GM12801 (cell line): ENCODE results near the gene SUSD3.

Experiments used
- CTCF ChIP-seq: IDR thresholded peaks from one replicate; pipeline ENCODE4 v1.5.1; 2011; ENCODE audit warnings: control low read depth; ENCODE audit not compliant: insufficient read length; ENCODE audit errors: extremely low read depth

SUSD3 gene

DNA sequence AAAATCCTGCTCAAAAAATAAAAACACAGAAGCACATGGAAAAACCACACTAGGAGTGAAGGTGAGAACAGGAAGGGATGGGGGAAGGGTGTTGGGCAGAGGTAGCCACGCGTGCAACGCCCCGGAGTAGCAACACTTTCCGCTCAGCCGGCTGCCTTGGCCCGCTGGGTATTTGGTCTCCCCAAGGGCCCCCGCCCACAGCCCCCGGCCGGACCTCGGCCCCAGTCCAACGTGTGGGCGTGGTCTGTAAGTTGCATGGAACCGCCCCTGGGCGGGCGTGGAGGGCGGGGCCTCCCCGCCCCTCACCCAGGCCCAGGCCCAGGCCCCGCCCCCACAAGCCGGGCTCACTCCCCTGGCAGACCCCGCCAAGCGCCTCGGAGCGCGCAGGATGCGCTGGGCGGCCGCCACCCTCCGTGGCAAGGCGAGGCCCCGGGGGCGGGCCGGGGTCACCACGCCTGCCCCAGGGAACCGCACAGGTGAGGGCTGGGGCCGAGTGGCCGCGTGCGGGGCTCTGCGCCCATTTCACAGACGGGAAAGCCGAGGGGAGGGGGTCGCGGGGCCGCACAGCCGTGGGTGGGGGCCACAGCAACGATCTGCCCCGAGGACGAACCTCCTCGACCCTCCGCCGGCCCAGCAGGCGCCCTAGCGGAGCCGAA is at the start of gene SUSD3:
TSS of gene SUSD3 (plus strand) at position 347 of the 656 bp plus-strand sequence. CDS start at position 389, 42 bp downstream.
- TF ChIP-seq CTCF: no peak

- no peak for TF ChIP-seq CTCF
Observed at GRCh38 chr9:93009337-93010015, 49.0 kb upstream of the SUSD3 start.

DNA sequence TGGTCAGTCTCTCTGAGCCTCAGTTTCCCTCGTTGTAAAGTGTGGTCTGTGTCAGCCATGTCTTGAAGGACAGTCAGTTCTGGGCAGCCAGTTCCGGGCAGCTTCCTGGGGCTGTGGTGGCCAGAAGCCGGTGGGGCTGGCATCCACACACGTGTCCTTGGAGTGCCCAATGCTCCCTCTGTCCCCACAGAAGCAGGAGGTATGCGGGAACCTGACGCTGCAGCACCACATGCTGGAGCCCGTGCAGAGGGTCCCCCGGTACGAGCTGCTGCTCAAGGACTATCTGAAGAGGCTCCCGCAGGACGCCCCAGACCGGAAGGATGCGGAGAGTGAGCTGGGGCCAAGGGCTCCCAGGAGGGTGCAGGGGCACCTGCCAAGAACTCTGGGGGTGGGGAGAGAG is 48.4 kb upstream of the SUSD3 start:
- no peak for TF ChIP-seq CTCF

DNA sequence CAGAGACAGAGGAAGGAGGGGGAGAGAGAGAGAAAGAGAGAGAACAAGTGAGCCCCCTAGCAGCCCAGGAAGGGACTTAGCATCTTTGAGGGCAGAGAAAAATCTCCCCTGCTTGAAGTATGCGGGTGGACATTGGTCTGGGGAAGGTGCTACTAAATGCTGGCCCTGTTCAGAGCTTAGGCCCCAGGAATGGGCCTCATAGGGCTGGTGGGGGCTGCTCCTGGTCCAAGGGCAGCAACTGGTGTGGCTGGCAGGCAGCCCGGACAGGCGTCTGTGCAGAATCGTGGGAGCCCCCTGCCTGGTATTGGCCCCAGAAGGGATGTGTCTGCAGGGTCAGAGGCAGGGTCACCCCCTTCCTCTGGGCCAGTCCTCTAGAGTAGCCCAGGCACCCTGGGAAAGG is 47.8 kb upstream of the SUSD3 start:
- no peak for TF ChIP-seq CTCF

DNA sequence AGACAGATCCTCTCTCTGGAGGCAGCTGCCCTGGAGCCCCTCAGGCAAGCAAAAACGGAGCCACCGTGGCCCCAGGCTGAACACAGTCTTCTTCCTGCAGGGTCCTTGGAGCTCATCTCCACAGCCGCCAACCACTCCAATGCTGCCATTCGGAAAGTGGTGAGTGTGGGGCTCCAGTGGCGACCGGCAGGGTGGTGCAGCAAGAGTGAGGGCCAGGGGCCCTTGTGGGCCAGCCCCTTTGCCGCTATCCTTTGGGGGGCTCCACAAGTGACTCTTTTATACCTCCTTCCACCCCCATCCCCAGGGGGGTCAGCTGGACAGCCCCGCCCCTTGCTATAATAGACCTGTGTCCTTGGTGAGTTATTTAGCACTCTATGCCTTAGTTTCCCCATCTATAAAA is 47.4 kb upstream of the SUSD3 start:
- TF ChIP-seq CTCF: no peak

DNA sequence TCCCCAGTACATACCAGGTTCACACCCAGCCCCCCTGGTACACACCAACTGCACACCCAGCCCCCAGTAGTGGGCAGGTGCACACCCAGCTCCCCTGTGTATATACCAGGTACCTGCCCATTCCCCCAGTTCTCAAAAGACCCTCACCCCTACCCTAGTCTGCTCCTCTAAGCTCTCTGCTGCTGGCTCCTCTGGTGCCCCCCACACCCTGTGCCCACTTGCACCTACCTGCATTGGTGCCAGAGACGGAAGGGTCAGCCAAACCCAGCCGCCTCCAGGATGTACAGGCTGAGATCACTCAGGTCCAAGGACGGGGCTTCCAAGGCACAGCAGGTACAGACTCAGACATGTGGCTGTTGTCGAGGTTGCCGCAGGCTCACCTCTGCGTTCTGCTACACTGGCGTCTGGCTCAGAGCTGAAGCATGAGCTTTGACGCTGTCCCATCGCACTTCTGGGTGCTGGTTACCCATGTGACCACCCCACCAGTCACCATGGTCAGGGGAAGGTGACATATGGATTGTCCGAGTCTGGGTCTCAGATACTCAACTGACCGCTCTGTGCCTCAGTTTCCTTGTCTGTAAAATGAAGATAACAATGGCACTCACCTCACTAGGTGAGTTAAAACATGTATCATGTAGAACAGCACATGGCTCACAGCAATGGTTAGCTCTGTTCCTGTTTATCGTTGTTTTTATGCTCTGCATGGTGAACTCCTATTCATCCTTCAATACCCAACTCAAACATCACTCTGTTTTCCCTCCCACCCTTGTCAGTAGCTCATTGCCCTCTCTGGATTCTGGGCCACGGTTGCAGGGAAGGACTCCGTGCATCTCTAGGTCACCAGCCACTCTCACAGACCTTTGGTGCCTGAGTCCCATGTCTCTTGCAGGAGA is 45.3 kb upstream of the SUSD3 start:
- no peak for TF ChIP-seq CTCF

- TF ChIP-seq CTCF: no peak
Observed at GRCh38 chr9:93013856-93014582, 44.5 kb upstream of the SUSD3 start.
